A673 (cell line): ENCODE data around the gene S100A14.

Experiments used
- CTCF ChIP-seq: fragments of 300-800, 200-600 bp; sonication (generic); conservative IDR thresholded peaks from 2 replicates; pipeline ENCODE4 v1.5.1; 2017; ENCODE audit warnings: low read depth, mild to moderate bottlenecking, antibody characterized with exemption, low read length, moderate library complexity, mixed read lengths
- EZH2 ChIP-seq: fragments of 200-600 bp; sonication (generic); IDR thresholded peaks from 2 replicates; pipeline ENCODE4 v1.6.1; 2017; ENCODE audit warnings: borderline replicate concordance, low read depth, mild to moderate bottlenecking, mixed read lengths, antibody characterized with exemption, low read length; ENCODE audit not compliant: poor library complexity, severe bottlenecking

GRCh38 chr1:153636312-153636711 is 20.2 kb upstream of the S100A14 start:
- TF ChIP-seq EZH2: no peak
- no peak for TF ChIP-seq CTCF
